ENCODE data around the gene TAMM41.
"Not testable (repeated sequence)": the region's sequence is repeated elsewhere in the genome, so short reads cannot be mapped to it uniquely, and the experiment has no call there.

GRCh38 chr3:11860213-11860612, 13.5 kb upstream of the TAMM41 start:
- TF ChIP-seq CTCF (IDR thresholded peaks at IDR 0.05; ENCODE audit: low read length); EZH2 (IDR thresholded peaks at IDR 0.05; ENCODE audit: borderline replicate concordance, low read length): not testable (repeated sequence)

Measured in OCI-LY1 (cell line).